PC-9 (cell line): ENCODE data around the gene CACNA2D4.

Source experiments
- CTCF ChIP-seq: fragments of 200-600 bp; sonication (generic); conservative IDR thresholded peaks from 2 replicates; pipeline ENCODE4 v1.6.1; 2017; ENCODE audit warnings: mixed run types, antibody characterized with exemption, mild to moderate bottlenecking, moderate library complexity
- EZH2 ChIP-seq: fragments of 200-600 bp; sonication (generic); IDR thresholded peaks from 2 replicates; pipeline ENCODE4 v1.8.0; 2017; ENCODE audit warnings: antibody characterized with exemption, low read depth

- TF ChIP-seq CTCF (no peak), EZH2 (no peak)
Observed at GRCh38 chr12:1848146-1848545, 70.3 kb downstream of the CACNA2D4 start.
